ENCODE data around the gene ELL2. TPM values are rescaled to one million over a fixed set of nuclear protein-coding genes. Genes with fewer than 3 reads are reported as not detected.

ELL2 gene
- 11.4 TPM for polyA plus RNA-seq (2013, experiment 1 of 2)
- 9.2 TPM for polyA plus RNA-seq (2013, experiment 2 of 2)

- H3K27ac ChIP-seq (ENCODE audit: low read depth, low read length, severe bottlenecking) = peak within 1 kb of the TSS; percentile 87
- 1 to 6% methylated on average over 30 to 47 of the region's 63 CpGs for WGBS, 2 experiments (ENCODE audit: insufficient coverage in 2 of 2)
These were observed at the start of gene ELL2 for GRCh38 chr5:95961617-95962474. ELL2 (minus strand) TSS chr5:95961851; CDS start chr5:95961721, 130 bp downstream.

DNA sequence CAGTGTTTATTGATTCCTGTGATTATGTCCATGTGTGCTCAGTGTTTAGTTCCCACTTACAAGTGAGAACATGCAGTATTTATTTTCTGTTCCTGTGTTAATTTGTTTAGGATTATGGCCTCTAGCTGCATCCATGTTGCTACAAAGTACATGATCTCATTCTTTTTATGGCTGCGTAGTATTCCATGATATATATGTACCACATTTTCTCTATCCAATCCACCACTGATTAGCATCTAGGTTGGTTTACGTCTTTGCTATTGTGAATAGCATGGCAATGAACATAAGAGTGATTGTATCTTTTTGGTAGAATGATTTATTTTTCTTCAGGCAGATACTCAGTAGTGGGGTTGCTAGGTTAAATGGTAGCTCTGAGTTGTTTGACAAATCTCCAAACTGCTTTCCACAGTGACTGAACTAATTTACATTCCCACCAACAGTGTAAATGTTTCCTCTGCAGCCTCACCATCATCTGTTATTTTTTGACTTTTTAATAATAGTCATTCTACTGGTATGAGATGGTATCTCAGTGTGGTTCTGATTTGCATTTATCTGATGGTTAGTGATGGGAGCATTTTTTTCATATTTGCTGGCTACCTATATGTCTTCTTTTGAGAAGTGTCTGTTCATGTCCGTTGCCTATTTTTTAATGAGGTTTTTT lies 47.5 kb upstream of the ELL2 start:
- Histone ChIP-seq H3K4me1 (ENCODE audit: control insufficient read depth, insufficient read depth, low read length, poor library complexity, severe bottlenecking) (no peaks in the 10 kb centered on the region), H3K36me3 (ENCODE audit: control insufficient read depth, insufficient read depth, low read length) (no peaks in the 10 kb centered on the region), H3K4me3 (ENCODE audit: extremely low read depth, insufficient read depth, low read length, poor library complexity, severe bottlenecking) (no peak overlapping the region), H3K9me3 (ENCODE audit: control insufficient read depth, low read length) (no peaks in the 10 kb centered on the region), H3K27ac (ENCODE audit: low read depth, low read length, severe bottlenecking) (no peak overlapping the region)
- WGBS, 2 experiments (ENCODE audit: insufficient coverage in 2 of 2) = 80% methylated on average over 1 of the region's 3 CpGs; no CpG with 5 or more reads in 1 of the 2 experiments

More at GRCh38 chr5:95961617-95962474, at the start of gene ELL2:
- Histone ChIP-seq H3K4me1 (ENCODE audit: control insufficient read depth, insufficient read depth, low read length, poor library complexity, severe bottlenecking) (peaks cover 9% of the 10 kb centered on the region), H3K9me3 (ENCODE audit: control insufficient read depth, low read length) (no peaks in the 10 kb centered on the region), H3K4me3 (ENCODE audit: extremely low read depth, insufficient read depth, low read length, poor library complexity, severe bottlenecking) (peak within 1 kb of the TSS; percentile 69), H3K36me3 (ENCODE audit: control insufficient read depth, insufficient read depth, low read length) (no peaks in the 10 kb centered on the region)

- Histone ChIP-seq H3K27ac (ENCODE audit: low read depth, low read length, severe bottlenecking) (no peak overlapping the region), H3K36me3 (ENCODE audit: control insufficient read depth, insufficient read depth, low read length) (no peaks in the 10 kb centered on the region), H3K4me3 (ENCODE audit: extremely low read depth, insufficient read depth, low read length, poor library complexity, severe bottlenecking) (no peak overlapping the region), H3K4me1 (ENCODE audit: control insufficient read depth, insufficient read depth, low read length, poor library complexity, severe bottlenecking) (no peaks in the 10 kb centered on the region), H3K9me3 (ENCODE audit: control insufficient read depth, low read length) (no peaks in the 10 kb centered on the region)
- WGBS, 2 experiments (ENCODE audit: insufficient coverage in 2 of 2) = 100% methylated on average over 1 of the region's 1 CpG
These were observed 46.8 kb upstream of the ELL2 start for GRCh38 chr5:96008487-96008886.

- H3K36me3 ChIP-seq (ENCODE audit: control insufficient read depth, insufficient read depth, low read length) = no peaks in the 10 kb centered on the region
- H3K27ac ChIP-seq (ENCODE audit: low read depth, low read length, severe bottlenecking) = no peak overlapping the region
- WGBS, 2 experiments (ENCODE audit: insufficient coverage in 2 of 2) = no CpG with 5 or more reads among the region's 1 CpG
- no peaks in the 10 kb centered on the region for H3K9me3 ChIP-seq (ENCODE audit: control insufficient read depth, low read length)
- H3K4me3 ChIP-seq (ENCODE audit: extremely low read depth, insufficient read depth, low read length, poor library complexity, severe bottlenecking) = no peak overlapping the region
- no peaks in the 10 kb centered on the region for H3K4me1 ChIP-seq (ENCODE audit: control insufficient read depth, insufficient read depth, low read length, poor library complexity, severe bottlenecking)
These were observed 45.4 kb upstream of the ELL2 start for GRCh38 chr5:96007051-96007450.

GRCh38 chr5:96006291-96006690 lies 44.6 kb upstream of the ELL2 start:
- no peaks in the 10 kb centered on the region for H3K9me3 ChIP-seq (ENCODE audit: control insufficient read depth, low read length)
- no peak overlapping the region for H3K4me3 ChIP-seq (ENCODE audit: extremely low read depth, insufficient read depth, low read length, poor library complexity, severe bottlenecking)
- no peaks in the 10 kb centered on the region for H3K36me3 ChIP-seq (ENCODE audit: control insufficient read depth, insufficient read depth, low read length)
- WGBS, 2 experiments (ENCODE audit: insufficient coverage in 2 of 2) = 90% methylated on average over 2 of the region's 3 CpGs; no CpG with 5 or more reads in 1 of the 2 experiments
- H3K4me1 ChIP-seq (ENCODE audit: control insufficient read depth, insufficient read depth, low read length, poor library complexity, severe bottlenecking) = no peaks in the 10 kb centered on the region
- H3K27ac ChIP-seq (ENCODE audit: low read depth, low read length, severe bottlenecking) = no peak overlapping the region

- H3K36me3 ChIP-seq (ENCODE audit: control insufficient read depth, insufficient read depth, low read length) = no peaks in the 10 kb centered on the region
- WGBS, 2 experiments (ENCODE audit: insufficient coverage in 2 of 2) = no CpG with 5 or more reads among the region's 1 CpG
These were observed 43.1 kb upstream of the ELL2 start for GRCh38 chr5:96004754-96005153.

DNA sequence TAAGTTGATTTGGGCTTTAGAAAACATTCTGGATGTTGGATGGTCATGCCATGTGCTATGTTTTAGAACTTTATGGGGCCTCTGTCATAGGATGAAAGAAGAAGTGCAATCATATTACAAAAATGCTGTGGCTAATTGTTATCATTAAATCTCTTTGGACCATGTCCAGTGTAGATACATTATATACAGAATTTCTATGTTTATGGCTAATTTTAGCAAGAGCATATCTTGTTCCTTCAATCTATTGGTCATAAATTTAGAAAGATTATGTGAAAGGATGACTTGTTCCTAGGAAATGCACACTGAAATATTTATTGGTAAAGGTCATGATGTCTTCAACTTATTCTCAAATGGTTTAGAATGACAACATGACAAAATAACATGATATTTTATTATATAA lies 42.4 kb upstream of the ELL2 start:
- H3K36me3 ChIP-seq (ENCODE audit: control insufficient read depth, insufficient read depth, low read length) = no peaks in the 10 kb centered on the region
- H3K4me1 ChIP-seq (ENCODE audit: control insufficient read depth, insufficient read depth, low read length, poor library complexity, severe bottlenecking) = no peaks in the 10 kb centered on the region
- H3K9me3 ChIP-seq (ENCODE audit: control insufficient read depth, low read length) = no peaks in the 10 kb centered on the region
- H3K4me3 ChIP-seq (ENCODE audit: extremely low read depth, insufficient read depth, low read length, poor library complexity, severe bottlenecking) = no peak overlapping the region
- no peak overlapping the region for H3K27ac ChIP-seq (ENCODE audit: low read depth, low read length, severe bottlenecking)

More at GRCh38 chr5:96004754-96005153, 43.1 kb upstream of the ELL2 start:
- Histone ChIP-seq H3K27ac (ENCODE audit: low read depth, low read length, severe bottlenecking) (no peak overlapping the region), H3K9me3 (ENCODE audit: control insufficient read depth, low read length) (no peaks in the 10 kb centered on the region), H3K4me1 (ENCODE audit: control insufficient read depth, insufficient read depth, low read length, poor library complexity, severe bottlenecking) (no peaks in the 10 kb centered on the region), H3K4me3 (ENCODE audit: extremely low read depth, insufficient read depth, low read length, poor library complexity, severe bottlenecking) (no peak overlapping the region)

DNA sequence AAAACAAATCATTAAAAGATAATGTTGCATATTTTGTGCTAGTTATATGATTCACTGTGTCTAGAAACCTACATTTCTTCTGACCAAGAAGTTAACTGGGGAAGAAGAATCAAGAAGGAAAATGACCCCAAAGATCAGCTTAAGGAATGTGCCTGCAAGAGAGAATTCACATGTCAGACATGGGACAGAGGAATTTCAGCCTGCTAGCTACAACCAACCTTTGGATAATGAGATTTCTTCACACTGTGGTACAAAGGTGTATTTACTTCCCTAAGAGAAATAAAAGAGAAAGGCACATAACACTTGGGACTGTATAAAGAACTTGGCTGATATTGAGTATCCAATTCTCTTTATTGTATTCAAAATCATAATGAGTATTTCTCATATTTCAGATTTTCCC lies 39.6 kb upstream of the ELL2 start:
- no peaks in the 10 kb centered on the region for H3K4me1 ChIP-seq (ENCODE audit: control insufficient read depth, insufficient read depth, low read length, poor library complexity, severe bottlenecking)
- no peak overlapping the region for H3K27ac ChIP-seq (ENCODE audit: low read depth, low read length, severe bottlenecking)
- no peaks in the 10 kb centered on the region for H3K9me3 ChIP-seq (ENCODE audit: control insufficient read depth, low read length)
- no peak overlapping the region for H3K4me3 ChIP-seq (ENCODE audit: extremely low read depth, insufficient read depth, low read length, poor library complexity, severe bottlenecking)
- no peaks in the 10 kb centered on the region for H3K36me3 ChIP-seq (ENCODE audit: control insufficient read depth, insufficient read depth, low read length)

GRCh38 chr5:96000308-96000707 lies 38.7 kb upstream of the ELL2 start:
- H3K27ac ChIP-seq (ENCODE audit: low read depth, low read length, severe bottlenecking) = no peak overlapping the region
- no peaks in the 10 kb centered on the region for H3K4me1 ChIP-seq (ENCODE audit: control insufficient read depth, insufficient read depth, low read length, poor library complexity, severe bottlenecking)
- 93 to 95% methylated on average over 3 of the region's 3 CpGs for WGBS, 2 experiments (ENCODE audit: insufficient coverage in 2 of 2)
- no peaks in the 10 kb centered on the region for H3K36me3 ChIP-seq (ENCODE audit: control insufficient read depth, insufficient read depth, low read length)
- H3K9me3 ChIP-seq (ENCODE audit: control insufficient read depth, low read length) = no peaks in the 10 kb centered on the region
- no peak overlapping the region for H3K4me3 ChIP-seq (ENCODE audit: extremely low read depth, insufficient read depth, low read length, poor library complexity, severe bottlenecking)

DNA sequence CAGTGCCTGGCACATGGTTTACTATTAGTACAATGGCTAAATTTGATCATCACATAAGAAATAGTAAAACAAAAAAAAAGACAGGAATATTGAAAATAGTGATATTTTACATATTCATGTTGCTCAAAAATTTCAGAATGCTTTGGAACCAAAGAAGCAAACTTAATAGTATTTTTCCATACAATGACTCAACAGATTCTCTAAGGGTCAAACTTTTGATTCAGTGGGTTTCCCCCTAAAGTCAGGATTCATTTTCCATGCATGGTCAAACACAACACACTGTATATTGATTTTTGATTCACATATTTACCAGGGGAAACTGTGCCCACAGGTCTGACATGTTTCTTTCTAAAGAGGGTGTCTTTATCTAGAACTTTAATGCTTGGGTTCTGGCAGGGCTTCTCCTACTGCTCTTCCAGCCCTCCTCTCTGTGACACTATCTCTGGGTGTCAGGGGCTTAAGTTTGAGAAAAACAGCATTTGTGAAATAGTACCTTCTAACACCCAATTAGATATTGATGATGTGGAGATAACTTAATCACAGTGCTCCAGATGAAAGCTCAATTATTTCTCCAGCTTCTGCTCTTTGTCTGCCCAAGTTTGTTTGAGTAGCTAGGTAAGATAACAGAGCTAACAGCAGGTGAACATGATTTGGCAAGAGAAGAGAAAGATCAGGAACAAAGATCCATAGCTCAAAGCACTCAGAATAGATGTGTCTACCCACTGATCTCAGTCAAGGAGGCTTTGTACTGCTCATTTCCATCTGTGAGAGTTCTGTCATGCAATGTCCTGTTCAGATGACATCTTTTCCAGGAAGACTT lies 35.5 kb upstream of the ELL2 start:
- H3K27ac ChIP-seq (ENCODE audit: low read depth, low read length, severe bottlenecking) = no peak overlapping the region
- no peaks in the 10 kb centered on the region for H3K36me3 ChIP-seq (ENCODE audit: control insufficient read depth, insufficient read depth, low read length)
- no peaks in the 10 kb centered on the region for H3K9me3 ChIP-seq (ENCODE audit: control insufficient read depth, low read length)
- no peak overlapping the region for H3K4me3 ChIP-seq (ENCODE audit: extremely low read depth, insufficient read depth, low read length, poor library complexity, severe bottlenecking)
- H3K4me1 ChIP-seq (ENCODE audit: control insufficient read depth, insufficient read depth, low read length, poor library complexity, severe bottlenecking) = peaks cover 4% of the 10 kb centered on the region

Measured in mesodermal cell (in vitro differentiated cells).